ENCODE measurements around the gene PCGF3. TPM values are rescaled to one million over a fixed set of nuclear protein-coding genes. Genes with fewer than 3 reads are reported as not detected.
"Not testable (repeated sequence)": the region's sequence is repeated elsewhere in the genome, so short reads cannot be mapped to it uniquely, and the experiment has no call there.

PCGF3 gene
- total RNA-seq, 4 donors from 2014 or later, result 31.0 to 67.1 (median 48.8) TPM

GRCh38 chr4:797066-797465, 91.4 kb downstream of the PCGF3 start:
- DNase-seq (ENCODE audit: low spot score) (no peak), ATAC-seq (ENCODE audit: low FRiP score) (no peak)
- no peak for TF ChIP-seq CTCF (IDR thresholded peaks at IDR 0.05)

GRCh38 chr4:801436-802124, 95.9 kb downstream of the PCGF3 start:
- no peak for TF ChIP-seq CTCF (IDR thresholded peaks at IDR 0.05)
- DNase-seq (ENCODE audit: low spot score) (no peak), ATAC-seq (ENCODE audit: low FRiP score) (no peak)

- DNase-seq (ENCODE audit: low spot score), result no peak
- ATAC-seq (ENCODE audit: low FRiP score), result no peak
- no peak for TF ChIP-seq CTCF (IDR thresholded peaks at IDR 0.05)
These were observed 98.3 kb downstream of the PCGF3 start for GRCh38 chr4:803884-804283.

- ATAC-seq (ENCODE audit: low FRiP score), result no peak
- no peak for TF ChIP-seq CTCF (IDR thresholded peaks at IDR 0.05)
- no peak for DNase-seq (ENCODE audit: low spot score)
These were observed 99.2 kb downstream of the PCGF3 start for GRCh38 chr4:804804-805203.

GRCh38 chr4:806979-807378, 101.3 kb downstream of the PCGF3 start:
- DNase-seq (ENCODE audit: low spot score); ATAC-seq (ENCODE audit: low FRiP score): not testable (repeated sequence)

- DNase-seq (ENCODE audit: low spot score), result no peak
- no peak for TF ChIP-seq CTCF (IDR thresholded peaks at IDR 0.05)
- ATAC-seq (ENCODE audit: low FRiP score), result no peak
These were observed 102.2 kb downstream of the PCGF3 start for GRCh38 chr4:807792-808191.

GRCh38 chr4:808860-809570, 103.4 kb downstream of the PCGF3 start:
- DNase-seq (ENCODE audit: low spot score) (no peak), ATAC-seq (ENCODE audit: low FRiP score) (peak; percentile 19)
- TF ChIP-seq CTCF (IDR thresholded peaks at IDR 0.05), result no peak

Measured in omental fat pad (tissue), 4 donors.